CD14-positive monocyte (primary cell): ENCODE measurements around the gene ZNF506. TPM values are rescaled to one million over a fixed set of nuclear protein-coding genes. Genes with fewer than 3 reads are reported as not detected.

ENCODE experiments used
- DNase-seq, 3 donors: peaks; one replicate each; pipeline ENCODE4 v3.0.0-alpha.2; 2011 to 2022
- H2AFZ ChIP-seq: 2 replicates; pipeline ENCODE4 v1.6.0; 2012; ENCODE audit warnings: mild to moderate bottlenecking, low read depth, low read length, inconsistent platforms; ENCODE audit not compliant: insufficient read depth, poor library complexity, severe bottlenecking
- H3K27ac ChIP-seq, 2 donors: 1 replicate in 1 of 2; 2 replicates in 1 of 2; pipeline ENCODE4 v1.5.1; 2012 to 2013; ENCODE audit warnings: low read length in 2 of 2, control low read depth in 1 of 2, inconsistent platforms in 1 of 2, low read depth in 1 of 2, mild to moderate bottlenecking in 1 of 2
- H3K27me3 ChIP-seq, 2 donors: one replicate each; pipeline versions ENCODE4 v1.6.0 to v1.6.1; 2011 to 2013; ENCODE audit warnings: low read length in 2 of 2; ENCODE audit not compliant: control insufficient read depth in 2 of 2, insufficient read depth in 2 of 2
- H3K36me3 ChIP-seq, 2 donors: replicated peaks in 1 of 2; 1 replicate in 1 of 2; 2 replicates in 1 of 2; pipeline versions ENCODE4 v1.5.1 to v1.6.1; 2012 to 2013; ENCODE audit warnings: low read length in 2 of 2, control low read depth in 1 of 2, inconsistent platforms in 1 of 2, mild to moderate bottlenecking in 1 of 2; ENCODE audit not compliant: insufficient read depth in 2 of 2, control insufficient read depth in 1 of 2
- H3K4me1 ChIP-seq, 2 donors: 1 replicate in 1 of 2; 2 replicates in 1 of 2; pipeline versions ENCODE4 v1.5.1 to v1.6.1; 2012 to 2013; ENCODE audit warnings: low read length in 2 of 2, control low read depth in 1 of 2, inconsistent platforms in 1 of 2, mild to moderate bottlenecking in 1 of 2, moderate library complexity in 1 of 2; ENCODE audit not compliant: insufficient read depth in 2 of 2, control insufficient read depth in 1 of 2
- H3K4me2 ChIP-seq: replicated peaks from 2 replicates; pipeline ENCODE3; 2012; ENCODE audit warnings: low read length, moderate library complexity, mild to moderate bottlenecking; ENCODE audit not compliant: poor library complexity, severe bottlenecking; ENCODE audit errors: extremely low read depth
- H3K4me3 ChIP-seq, 3 experiments: fragments of 200-600 bp in 1 of 3; sonication (generic) in 1 of 3; replicated peaks in 1 of 3; 1 replicate in 2 of 3; 2 replicates in 1 of 3; pipeline ENCODE4 v1.5.1; 2011 to 2013; ENCODE audit warnings: low read length in 3 of 3, mild to moderate bottlenecking in 3 of 3, control low read depth in 2 of 3, low read depth in 2 of 3, inconsistent platforms in 1 of 3, moderate library complexity in 1 of 3
- H3K79me2 ChIP-seq: 2 replicates; pipeline ENCODE4 v1.6.0; 2012; ENCODE audit warnings: mild to moderate bottlenecking, control low read depth, inconsistent platforms, low read length, moderate library complexity; ENCODE audit not compliant: insufficient read depth
- H3K9ac ChIP-seq: 2 replicates; pipeline ENCODE4 v1.6.0; 2017; ENCODE audit warnings: low read length, mild to moderate bottlenecking; ENCODE audit not compliant: insufficient read depth, poor library complexity, severe bottlenecking
- H3K9me3 ChIP-seq, 2 donors: replicated peaks in 1 of 2; 1 replicate in 1 of 2; 2 replicates in 1 of 2; pipeline versions ENCODE4 v1.5.1 to v1.6.1; 2012 to 2013; ENCODE audit warnings: low read length in 2 of 2, control low read depth in 1 of 2; ENCODE audit not compliant: control insufficient read depth in 1 of 2, insufficient read depth in 1 of 2
- H4K20me1 ChIP-seq: 2 replicates; pipeline ENCODE4 v1.6.0; 2012; ENCODE audit warnings: mild to moderate bottlenecking, low read length, control low read depth, moderate library complexity; ENCODE audit not compliant: insufficient read depth
- H3K27ac Mint-ChIP-seq, 7 donors: one replicate each; pipeline ENCODE4 v1.8.0; 2020; ENCODE audit warnings: mild to moderate bottlenecking in 7 of 7, mixed read lengths in 7 of 7, moderate library complexity in 6 of 7, inconsistent platforms in 2 of 7
- H3K27me3 Mint-ChIP-seq, 3 donors: one replicate each; pipeline ENCODE4 v1.8.0; 2021 to 2022; ENCODE audit warnings: low read depth in 3 of 3, mild to moderate bottlenecking in 3 of 3, mixed read lengths in 3 of 3, moderate library complexity in 3 of 3, inconsistent platforms in 1 of 3
- H3K36me3 Mint-ChIP-seq, 2 donors: one replicate each; pipeline ENCODE4 v1.8.0; 2020; ENCODE audit warnings: mixed read lengths in 2 of 2, inconsistent platforms in 1 of 2, mild to moderate bottlenecking in 1 of 2
- H3K4me1 Mint-ChIP-seq: one replicate; pipeline ENCODE4 v1.8.0; 2020; ENCODE audit warnings: mild to moderate bottlenecking, mixed read lengths
- H3K4me3 Mint-ChIP-seq, 2 donors: one replicate each; pipeline ENCODE4 v1.8.0; 2020; ENCODE audit warnings: mild to moderate bottlenecking in 2 of 2, mixed read lengths in 2 of 2, moderate library complexity in 1 of 2
- H3K9me3 Mint-ChIP-seq, 7 donors: one replicate each; pipeline ENCODE4 v1.8.0; 2020 to 2022; ENCODE audit warnings: mixed read lengths in 7 of 7, mild to moderate bottlenecking in 6 of 7, moderate library complexity in 6 of 7, inconsistent platforms in 2 of 7
- CTCF ChIP-seq: fragments of 200-600 bp; IDR thresholded peaks from one replicate; pipeline ENCODE4 v1.8.0; 2022; ENCODE audit warnings: antibody characterized with exemption, mild to moderate bottlenecking
- WGBS: methylation state at CpG from one replicate; pipeline ENCODE4 v1.1.5; 2013; ENCODE audit warnings: missing lambda C conversion rate; ENCODE audit not compliant: insufficient coverage; 5-methylcytosine and 5-hydroxymethylcytosine counted together
- intact Hi-C, 2 donors: fragments of 100-400 bp; cut with micrococcal nuclease; formaldehyde crosslinking; loops; one replicate each; pipeline versions ENCODE4 v1.15.0 to v1.15.1; 2023
- polyA plus RNA-seq, 3 donors: library from polyadenylated mRNA; depleted of rRNA in 1 of 3; unstranded in 2 of 3; stranded (reverse) in 1 of 3; fragments of 300-500 nt in 2 of 3; fragments of >200 nt in 1 of 3; fragmentation: Illumina TruSeq in 2 of 3; gene quantifications; 1 replicate in 2 of 3; 2 replicates in 1 of 3; pipeline ENCODE4 v1.2.3, GENCODE V29; 2012 to 2021

ZNF506 gene
- polyA plus RNA-seq, 3 donors = 4.1 to 8.3 (median 6.1) TPM

GRCh38 chr19:19849056-19849455 lies 27.5 kb upstream of the ZNF506 start:
- Histone ChIP-seq H3K27ac (no peak overlapping the region), H3K9ac (no peak overlapping the region), H2AFZ (no peak overlapping the region), H3K9me3 (peaks cover 65 to 82% of the 10 kb centered on the region in 2 donors), H3K4me1 (no peaks in the 10 kb centered on the region), H3K4me3 (no peak overlapping the region), H3K79me2 (no peaks in the 10 kb centered on the region), H3K4me2 (no peak overlapping the region), H4K20me1 (no peaks in the 10 kb centered on the region), H3K27me3 (no peaks in the 10 kb centered on the region), H3K36me3 (no peaks in the 10 kb centered on the region)
- no peak for TF ChIP-seq CTCF
- Mint-ChIP-seq H3K4me3 (no peak overlapping the region), H3K27me3 (no peaks in the 10 kb centered on the region), H3K9me3 (peaks cover 20 to 78% (median 54%) of the 10 kb centered on the region in 7 donors), H3K4me1 (peaks cover 2% of the 10 kb centered on the region), H3K27ac (no peak overlapping the region), H3K36me3 (no peaks in the 10 kb centered on the region)
- intact Hi-C loops = no loop called here
- WGBS = 100% methylated on average over 4 of the region's 6 CpGs
- DNase-seq = no peak

- Histone ChIP-seq H3K4me2 (no peak overlapping the region), H3K4me1 (no peaks in the 10 kb centered on the region), H3K27ac (no peak overlapping the region), H3K79me2 (no peaks in the 10 kb centered on the region), H4K20me1 (no peaks in the 10 kb centered on the region), H2AFZ (no peak overlapping the region), H3K27me3 (no peaks in the 10 kb centered on the region), H3K9me3 (peaks cover 71 to 83% of the 10 kb centered on the region in 2 donors), H3K9ac (no peak overlapping the region), H3K4me3 (no peak overlapping the region), H3K36me3 (no peaks in the 10 kb centered on the region)
- Mint-ChIP-seq H3K27ac (no peak overlapping the region), H3K36me3 (no peaks in the 10 kb centered on the region), H3K9me3 (peaks cover 25 to 82% (median 66%) of the 10 kb centered on the region in 7 donors), H3K4me3 (no peak overlapping the region), H3K27me3 (no peaks in the 10 kb centered on the region), H3K4me1 (peaks cover 2% of the 10 kb centered on the region)
- 95% methylated on average over 6 of the region's 12 CpGs for WGBS
- no peak for TF ChIP-seq CTCF
- no peak for DNase-seq
- intact Hi-C loops = no loop called here
Observed at GRCh38 chr19:19847781-19848180, 26.2 kb upstream of the ZNF506 start.
